K562 (cell line): ENCODE results near the gene IFI27L2. TPM values are rescaled to one million over a fixed set of nuclear protein-coding genes. Genes with fewer than 3 reads are reported as not detected.

ENCODE experiments used
- ATAC-seq: fragments of 200-7000 bp; cut with Tn5 transposase; 3 replicates; pipeline ENCODE4 v1.9.1; 2020; ENCODE audit warnings: moderate library complexity
- BruUV-seq: library from RNA; stranded (reverse); fragments of 400-500 nt; replicated peaks from 2 replicates; lab custom pipeline; 2021; lab: Mats Ljungman, UMichigan
- CTCF ChIA-PET: fragments of 300-600 bp; formaldehyde crosslinking; extraction: SDS; loops from one replicate; lab custom pipeline; 2021; ENCODE audit warnings: low intra/inter-chr PET ratio; lab: Yijun Ruan, JAX
- POLR2A ChIA-PET: fragments of 300-600, 350-650 bp; sonication (Branson Sonifier 250); formaldehyde crosslinking; extraction: SDS; loops from one replicate; lab custom pipeline; 2021; ENCODE audit warnings: antibody characterized with exemption, inconsistent platforms; lab: Yijun Ruan, JAX
- DNase-seq, 4 experiments: peaks; one replicate each; pipeline versions ENCODE4 v3.0.0 to v3.0.0-alpha.2; 2011 to 2018; ENCODE audit warnings: low spot score in 3 of 4, mixed read lengths in 3 of 4; ENCODE audit errors: extremely low read depth in 1 of 4
- FAIRE-seq: peaks from 2 replicates; lab custom pipeline; 2011; peaks lifted over from hg19 to GRCh38; lab: Jason Lieb, UNC
- H2AFZ ChIP-seq: 2 replicates; pipeline ENCODE4 v1.6.0; 2011; ENCODE audit warnings: low read depth, low read length, control low read depth, inconsistent platforms
- H3K27ac ChIP-seq: fragments of 200-600 bp; 3 replicates; pipeline ENCODE4 v1.8.0; 2011; ENCODE audit warnings: low read depth, mild to moderate bottlenecking, control low read depth, inconsistent platforms, low read length, moderate library complexity, mixed read lengths; ENCODE audit errors: extremely low read depth
- H3K27me3 ChIP-seq, 2 experiments: fragments of 300-600 bp in 1 of 2; 2 replicates in 1 of 2; 3 replicates in 1 of 2; pipeline versions ENCODE4 v1.6.0 to v1.8.0; 2011; ENCODE audit warnings: inconsistent platforms in 2 of 2, low read length in 2 of 2, mild to moderate bottlenecking in 1 of 2, mixed read lengths in 1 of 2, moderate library complexity in 1 of 2; ENCODE audit not compliant: control insufficient read depth in 2 of 2, insufficient read depth in 2 of 2
- H3K36me3 ChIP-seq: fragments of 300-600 bp; 3 replicates; pipeline ENCODE4 v1.8.0; 2011; ENCODE audit warnings: mild to moderate bottlenecking, low read length, inconsistent platforms; ENCODE audit not compliant: control insufficient read depth, insufficient read depth
- H3K4me1 ChIP-seq, 2 experiments: fragments of 200-600 bp in 1 of 2; replicated peaks in 1 of 2; 2 replicates in 1 of 2; 3 replicates in 1 of 2; pipeline versions ENCODE4 v1.5.1 to v1.8.0; 2011; ENCODE audit warnings: inconsistent platforms in 2 of 2, low read length in 2 of 2, mild to moderate bottlenecking in 1 of 2, mixed read lengths in 1 of 2, moderate library complexity in 1 of 2; ENCODE audit not compliant: control insufficient read depth in 2 of 2, insufficient read depth in 2 of 2
- H3K4me2 ChIP-seq: 2 replicates; pipeline ENCODE4 v1.6.1; 2011; ENCODE audit warnings: low read length, control low read depth, inconsistent platforms, mixed read lengths; ENCODE audit not compliant: insufficient read depth
- H3K4me3 ChIP-seq: fragments of 200-600 bp; sonication (generic), shearing (Covaris generic); 2 replicates; pipeline ENCODE4 v1.5.1; 2016; ENCODE audit warnings: control low read depth, inconsistent platforms
- H3K79me2 ChIP-seq: fragments of 200-600 bp; 3 replicates; pipeline ENCODE4 v1.8.0; 2011; ENCODE audit warnings: low read length, inconsistent platforms; ENCODE audit not compliant: control insufficient read depth, insufficient read depth
- H3K9ac ChIP-seq, 2 experiments: 2 replicates each; pipeline versions ENCODE4 v1.6.0 to v1.6.1; 2011; ENCODE audit warnings: low read depth in 2 of 2, low read length in 2 of 2, control low read depth in 1 of 2, inconsistent platforms in 1 of 2, mild to moderate bottlenecking in 1 of 2, mixed read lengths in 1 of 2; ENCODE audit not compliant: insufficient read depth in 1 of 2
- H3K9me1 ChIP-seq: one replicate; pipeline ENCODE4 v1.6.0; 2011; ENCODE audit warnings: inconsistent platforms, mild to moderate bottlenecking, low read length, moderate library complexity; ENCODE audit not compliant: control insufficient read depth, insufficient read depth
- H3K9me3 ChIP-seq: replicated peaks from 2 replicates; pipeline ENCODE4 v1.5.1; 2011; ENCODE audit warnings: low read depth, low read length, inconsistent platforms; ENCODE audit not compliant: control insufficient read depth, insufficient read depth
- H4K20me1 ChIP-seq: replicated peaks from 2 replicates; pipeline ENCODE4 v1.6.1; 2011; ENCODE audit warnings: low read length, inconsistent platforms, mixed read lengths; ENCODE audit not compliant: control insufficient read depth, insufficient read depth
- C11orf30 ChIP-seq: fragments of 450-650 bp; IDR thresholded peaks from 2 replicates; pipeline ENCODE4 v1.6.1; 2016; ENCODE audit warnings: low read depth, mild to moderate bottlenecking
- HDAC2 ChIP-seq: fragments of 450-650 bp; IDR thresholded peaks from 2 replicates; pipeline ENCODE4 v1.6.1; 2016; ENCODE audit warnings: mild to moderate bottlenecking
- MAFG ChIP-seq: fragments of 450-650 bp; conservative IDR thresholded peaks from 2 replicates; pipeline ENCODE4 v1.6.1; 2016; ENCODE audit warnings: missing genetic modification characterization, missing compliant biosample characterization
- PCBP2 ChIP-seq: fragments of 200-400 bp; formaldehyde crosslinking; IDR thresholded peaks from 2 replicates; pipeline ENCODE4 v1.6.1; 2018; ENCODE audit warnings: low read length, low read depth, mild to moderate bottlenecking, moderate library complexity; ENCODE audit not compliant: poor library complexity, severe bottlenecking
- RAD21 ChIP-seq, 2 experiments: fragments of 250-450 bp in 1 of 2; fragments of 450-650 bp in 1 of 2; sonication (Bioruptor Pico) in 1 of 2; formaldehyde crosslinking in 1 of 2; IDR thresholded peaks in 1 of 2; conservative IDR thresholded peaks in 1 of 2; 2 replicates each; pipeline versions ENCODE4 v1.4.0 to v1.8.0; 2020 to 2022; ENCODE audit warnings: mild to moderate bottlenecking in 2 of 2, moderate library complexity in 1 of 2
- SAFB ChIP-seq: fragments of 200-400 bp; formaldehyde crosslinking; IDR thresholded peaks from 2 replicates; pipeline ENCODE4 v1.6.1; 2017; ENCODE audit warnings: low read depth, low read length, borderline replicate concordance
- ZNF23 ChIP-seq: fragments of 250-450 bp; sonication (Bioruptor Pico); IDR thresholded peaks from 2 replicates; pipeline ENCODE4 v1.4.0; 2020; ENCODE audit warnings: mild to moderate bottlenecking
- ZNF316 ChIP-seq: fragments of 450-650 bp; IDR thresholded peaks from 2 replicates; pipeline ENCODE4 v1.6.1; 2016
- WGBS: fragments of 100-300 bp; shearing (Covaris generic); methylation state at CpG from one replicate; pipeline ENCODE4 v1.1.6; 2016; ENCODE audit warnings: low coverage, mixed read lengths; ENCODE audit not compliant: insufficient coverage; ENCODE audit errors: missing lambda C conversion rate; 5-methylcytosine and 5-hydroxymethylcytosine counted together
- in situ Hi-C: fragments of 300-500 bp; cut with MboI; formaldehyde crosslinking; loops from 4 replicates; pipeline ENCODE4 v1.15.0; 2018; ENCODE audit warnings: inconsistent platforms, mixed read lengths
- intact Hi-C: fragments of 100-400 bp; cut with micrococcal nuclease; formaldehyde crosslinking; loops from 2 replicates; pipeline ENCODE4 v1.14.2; 2022
- polyA plus RNA-seq, 8 experiments: library from polyadenylated mRNA; depleted of rRNA in 4 of 8; stranded (reverse) in 5 of 8; unstranded in 3 of 8; fragments of >200 nt; fragmentation: Nextera tagmentation in 2 of 8; fragmentation: Illumina TruSeq in 1 of 8; extraction: Ambion mirVana in 2 of 8; extraction: Trizol in 1 of 8; gene quantifications; 2 replicates each; pipeline versions ENCODE4 v1.2.1 to v1.2.3, GENCODE V29; 2011 to 2014; ENCODE audit warnings: inconsistent platforms in 1 of 8, missing spikeins in 1 of 8
- total RNA-seq, 7 experiments: library from RNA; depleted of rRNA in 6 of 7; stranded (reverse); fragments of >200 nt in 6 of 7; fragmentation: Illumina TruSeq in 2 of 7; extraction: Trizol in 2 of 7; gene quantifications; 2 replicates each; pipeline versions ENCODE4 v1.2.1 to v1.2.3, GENCODE V29; 2011 to 2021; ENCODE audit warnings: low replicate concordance in 1 of 7
- TF ChIP-seq, protein P1 (sequence below): sonication (generic); formaldehyde crosslinking; IDR thresholded peaks from 2 replicates; pipeline ENCODE4 v1.8.1; 2023; ENCODE audit warnings: missing genetic modification reagents, mild to moderate bottlenecking, borderline replicate concordance
- TF ChIP-seq, protein P2 (sequence below): sonication (generic); formaldehyde crosslinking; IDR thresholded peaks from 2 replicates; pipeline ENCODE4 v1.8.0; 2022; ENCODE audit warnings: missing genetic modification reagents, mild to moderate bottlenecking, moderate library complexity, borderline replicate concordance

IFI27L2 gene
- total and polyA plus RNA-seq, 9 of the 15 experiments (the other 6 are each of a cell fraction or from before 2014, with no cell fraction given): 1.0 to 9.3 (median 4.1) TPM

DNA sequence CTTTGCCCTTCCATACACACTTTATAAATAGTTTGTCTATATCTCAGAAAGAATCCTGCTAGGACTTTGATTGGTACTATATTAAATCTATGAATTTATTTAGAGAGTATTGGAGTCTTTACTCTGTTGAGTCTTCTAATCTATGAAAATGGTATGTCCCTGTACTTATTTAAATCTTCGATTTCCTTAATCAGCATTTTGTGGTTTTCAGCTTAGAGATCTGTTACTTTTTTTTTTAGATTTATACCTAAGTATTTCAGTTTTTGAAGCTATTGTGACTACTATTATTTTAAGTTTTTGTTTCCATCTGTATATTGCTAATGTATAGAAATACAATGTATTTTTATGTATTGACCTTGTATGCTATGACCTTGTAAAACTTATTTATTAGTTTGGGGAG is 13.4 kb upstream of the IFI27L2 start:
- no peak overlapping the region for H3K27ac ChIP-seq
- no peak overlapping the region for H2AFZ ChIP-seq
- H3K9me1 ChIP-seq: no peaks in the 10 kb centered on the region
- ChIA-PET CTCF (interaction anchor here (0.6 to 1.3 kb wide), 2 partner anchors 190 to 203 kb away, joined by 3 read pairs; no protein-coding TSS in a partner anchor), POLR2A (interaction anchor here (0.6 kb wide), 3 partner anchors 11 to 408 kb away, joined by 3 to 4 read pairs (median 3); no protein-coding TSS in a partner anchor)
- no peak overlapping the region for H3K4me3 ChIP-seq
- no peak for DNase-seq
- peaks cover 0 to 15% of the 10 kb centered on the region in 2 experiments; a peak in 2 of 5 replicates for H3K27me3 ChIP-seq
- no TSS peak for BruUV-seq
- ATAC-seq: no peak
- peak; percentile 80 for TF ChIP-seq ZNF316
- TF ChIP-seq PCBP2: no peak
- TF ChIP-seq HDAC2: no peak
- peak; percentile 61; the same call in 1 of the 2 replicates for TF ChIP-seq C11orf30
- peak; percentile 25; the same call in 1 of the 2 replicates for TF ChIP-seq MAFG
- no peak for TF ChIP-seq SAFB
- no peak for TF ChIP-seq RAD21 (CRISPR knock-in tag; conservative IDR thresholded peaks at IDR 0.05 in 1 of 2, IDR thresholded peaks at IDR 0.05 in 1 of 2)
- TF ChIP-seq, protein P1, sequence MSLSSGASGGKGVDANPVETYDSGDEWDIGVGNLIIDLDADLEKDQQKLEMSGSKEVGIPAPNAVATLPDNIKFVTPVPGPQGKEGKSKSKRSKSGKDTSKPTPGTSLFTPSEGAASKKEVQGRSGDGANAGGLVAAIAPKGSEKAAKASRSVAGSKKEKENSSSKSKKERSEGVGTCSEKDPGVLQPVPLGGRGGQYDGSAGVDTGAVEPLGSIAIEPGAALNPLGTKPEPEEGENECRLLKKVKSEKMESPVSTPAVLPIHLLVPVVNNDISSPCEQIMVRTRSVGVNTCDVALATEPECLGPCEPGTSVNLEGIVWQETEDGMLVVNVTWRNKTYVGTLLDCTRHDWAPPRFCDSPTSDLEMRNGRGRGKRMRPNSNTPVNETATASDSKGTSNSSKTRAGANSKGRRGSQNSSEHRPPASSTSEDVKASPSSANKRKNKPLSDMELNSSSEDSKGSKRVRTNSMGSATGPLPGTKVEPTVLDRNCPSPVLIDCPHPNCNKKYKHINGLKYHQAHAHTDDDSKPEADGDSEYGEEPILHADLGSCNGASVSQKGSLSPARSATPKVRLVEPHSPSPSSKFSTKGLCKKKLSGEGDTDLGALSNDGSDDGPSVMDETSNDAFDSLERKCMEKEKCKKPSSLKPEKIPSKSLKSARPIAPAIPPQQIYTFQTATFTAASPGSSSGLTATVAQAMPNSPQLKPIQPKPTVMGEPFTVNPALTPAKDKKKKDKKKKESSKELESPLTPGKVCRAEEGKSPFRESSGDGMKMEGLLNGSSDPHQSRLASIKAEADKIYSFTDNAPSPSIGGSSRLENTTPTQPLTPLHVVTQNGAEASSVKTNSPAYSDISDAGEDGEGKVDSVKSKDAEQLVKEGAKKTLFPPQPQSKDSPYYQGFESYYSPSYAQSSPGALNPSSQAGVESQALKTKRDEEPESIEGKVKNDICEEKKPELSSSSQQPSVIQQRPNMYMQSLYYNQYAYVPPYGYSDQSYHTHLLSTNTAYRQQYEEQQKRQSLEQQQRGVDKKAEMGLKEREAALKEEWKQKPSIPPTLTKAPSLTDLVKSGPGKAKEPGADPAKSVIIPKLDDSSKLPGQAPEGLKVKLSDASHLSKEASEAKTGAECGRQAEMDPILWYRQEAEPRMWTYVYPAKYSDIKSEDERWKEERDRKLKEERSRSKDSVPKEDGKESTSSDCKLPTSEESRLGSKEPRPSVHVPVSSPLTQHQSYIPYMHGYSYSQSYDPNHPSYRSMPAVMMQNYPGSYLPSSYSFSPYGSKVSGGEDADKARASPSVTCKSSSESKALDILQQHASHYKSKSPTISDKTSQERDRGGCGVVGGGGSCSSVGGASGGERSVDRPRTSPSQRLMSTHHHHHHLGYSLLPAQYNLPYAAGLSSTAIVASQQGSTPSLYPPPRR (CRISPR knock-in tag): no peak
- TF ChIP-seq, protein P2, sequence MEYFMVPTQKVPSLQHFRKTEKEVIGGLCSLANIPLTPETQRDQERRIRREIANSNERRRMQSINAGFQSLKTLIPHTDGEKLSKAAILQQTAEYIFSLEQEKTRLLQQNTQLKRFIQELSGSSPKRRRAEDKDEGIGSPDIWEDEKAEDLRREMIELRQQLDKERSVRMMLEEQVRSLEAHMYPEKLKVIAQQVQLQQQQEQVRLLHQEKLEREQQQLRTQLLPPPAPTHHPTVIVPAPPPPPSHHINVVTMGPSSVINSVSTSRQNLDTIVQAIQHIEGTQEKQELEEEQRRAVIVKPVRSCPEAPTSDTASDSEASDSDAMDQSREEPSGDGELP (CRISPR knock-in tag): no peak
- TF ChIP-seq ZNF23 (CRISPR knock-in tag): no peak
- FAIRE-seq: no peak
- intact Hi-C loops: no loop called here
- no peak overlapping the region for H3K9ac ChIP-seq
- H3K4me2 ChIP-seq: no peak overlapping the region
- H3K79me2 ChIP-seq: no peaks in the 10 kb centered on the region
- no peaks in the 10 kb centered on the region for H3K4me1 ChIP-seq
- in situ Hi-C loops: no loop called here
- H4K20me1 ChIP-seq: no peaks in the 10 kb centered on the region
- no peaks in the 10 kb centered on the region for H3K36me3 ChIP-seq
- WGBS: 23% methylated on average over 1 of the region's 1 CpG
- no peaks in the 10 kb centered on the region for H3K9me3 ChIP-seq
